Parathyroid adenoma (tissue), 2 donors: ENCODE measurements around the gene ZNF331.

Source experiments
- H2AFZ ChIP-seq: fragments of 300-600 bp; sonication (generic); one replicate; pipeline ENCODE4 v1.7.0; 2017; ENCODE audit warnings: antibody characterized with exemption, mild to moderate bottlenecking
- H3K27ac ChIP-seq: fragments of 300-600 bp; sonication (generic); one replicate; pipeline ENCODE4 v1.7.0; 2017
- H3K27me3 ChIP-seq: fragments of 300-600 bp; sonication (generic); one replicate; pipeline ENCODE4 v1.7.0; 2017; ENCODE audit warnings: low read length; ENCODE audit not compliant: control insufficient read depth, insufficient read depth
- H3K36me3 ChIP-seq: fragments of 300-600 bp; sonication (generic); one replicate; pipeline ENCODE4 v1.7.0; 2017; ENCODE audit warnings: low read length; ENCODE audit not compliant: control insufficient read depth, insufficient read depth
- H3K4me1 ChIP-seq: fragments of 300-600 bp; sonication (generic); one replicate; pipeline ENCODE4 v1.7.0; 2017; ENCODE audit warnings: control low read depth
- H3K4me2 ChIP-seq: fragments of 300-600 bp; sonication (generic); one replicate; pipeline ENCODE4 v1.7.0; 2017; ENCODE audit warnings: low read length
- H3K4me3 ChIP-seq: fragments of 300-600 bp; sonication (generic); one replicate; pipeline ENCODE4 v1.7.0; 2017; ENCODE audit warnings: low read depth, low read length
- H3K79me2 ChIP-seq: fragments of 300-600 bp; sonication (generic); one replicate; pipeline ENCODE4 v1.7.0; 2017; ENCODE audit warnings: control low read depth
- H3K9ac ChIP-seq: fragments of 300-600 bp; sonication (generic); one replicate; pipeline ENCODE4 v1.7.0; 2017; ENCODE audit warnings: mild to moderate bottlenecking
- H3K9me3 ChIP-seq: fragments of 300-600 bp; sonication (generic); one replicate; pipeline ENCODE4 v1.7.0; 2017; ENCODE audit warnings: low read length; ENCODE audit not compliant: control insufficient read depth
- TF ChIP-seq, protein P1 (sequence below): fragments of 300-600 bp; sonication (generic); IDR thresholded peaks from one replicate; pipeline ENCODE4 v1.7.0; 2017; ENCODE audit warnings: antibody characterized with exemption, mild to moderate bottlenecking
- donor health status: primary hyperparathyroidism.

The ZNF331 gene

DNA sequence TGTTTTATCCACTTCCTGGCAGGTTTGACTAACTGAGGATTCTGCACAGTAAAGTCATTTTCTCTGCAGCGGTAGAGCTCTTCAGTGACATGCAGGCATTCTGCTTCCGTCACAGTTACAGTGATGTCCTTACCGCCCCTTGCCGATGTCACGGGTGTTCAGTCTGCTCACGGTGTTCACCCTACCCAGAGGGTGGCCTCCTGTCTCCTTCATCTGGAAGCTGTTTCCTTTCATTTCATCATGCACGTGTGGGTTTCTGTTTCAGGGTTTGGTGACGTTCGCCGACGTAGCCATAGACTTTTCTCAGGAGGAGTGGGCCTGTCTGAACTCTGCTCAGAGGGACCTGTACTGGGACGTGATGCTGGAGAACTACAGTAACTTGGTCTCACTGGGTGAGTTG lies 33.4 kb downstream of the ZNF331 start:
- H3K36me3 ChIP-seq = peaks cover 2% of the 10 kb centered on the region
- no peaks in the 10 kb centered on the region for H3K4me1 ChIP-seq
- H3K4me3 ChIP-seq = no peak overlapping the region
- no peak overlapping the region for H3K27ac ChIP-seq
- TF ChIP-seq, protein P1, sequence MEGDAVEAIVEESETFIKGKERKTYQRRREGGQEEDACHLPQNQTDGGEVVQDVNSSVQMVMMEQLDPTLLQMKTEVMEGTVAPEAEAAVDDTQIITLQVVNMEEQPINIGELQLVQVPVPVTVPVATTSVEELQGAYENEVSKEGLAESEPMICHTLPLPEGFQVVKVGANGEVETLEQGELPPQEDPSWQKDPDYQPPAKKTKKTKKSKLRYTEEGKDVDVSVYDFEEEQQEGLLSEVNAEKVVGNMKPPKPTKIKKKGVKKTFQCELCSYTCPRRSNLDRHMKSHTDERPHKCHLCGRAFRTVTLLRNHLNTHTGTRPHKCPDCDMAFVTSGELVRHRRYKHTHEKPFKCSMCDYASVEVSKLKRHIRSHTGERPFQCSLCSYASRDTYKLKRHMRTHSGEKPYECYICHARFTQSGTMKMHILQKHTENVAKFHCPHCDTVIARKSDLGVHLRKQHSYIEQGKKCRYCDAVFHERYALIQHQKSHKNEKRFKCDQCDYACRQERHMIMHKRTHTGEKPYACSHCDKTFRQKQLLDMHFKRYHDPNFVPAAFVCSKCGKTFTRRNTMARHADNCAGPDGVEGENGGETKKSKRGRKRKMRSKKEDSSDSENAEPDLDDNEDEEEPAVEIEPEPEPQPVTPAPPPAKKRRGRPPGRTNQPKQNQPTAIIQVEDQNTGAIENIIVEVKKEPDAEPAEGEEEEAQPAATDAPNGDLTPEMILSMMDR = no peak
- no peak overlapping the region for H2AFZ ChIP-seq
- no peak overlapping the region for H3K9ac ChIP-seq
- no peaks in the 10 kb centered on the region for H3K27me3 ChIP-seq
- no peaks in the 10 kb centered on the region for H3K9me3 ChIP-seq
- peaks cover 2% of the 10 kb centered on the region for H3K79me2 ChIP-seq
- no peak overlapping the region for H3K4me2 ChIP-seq

DNA sequence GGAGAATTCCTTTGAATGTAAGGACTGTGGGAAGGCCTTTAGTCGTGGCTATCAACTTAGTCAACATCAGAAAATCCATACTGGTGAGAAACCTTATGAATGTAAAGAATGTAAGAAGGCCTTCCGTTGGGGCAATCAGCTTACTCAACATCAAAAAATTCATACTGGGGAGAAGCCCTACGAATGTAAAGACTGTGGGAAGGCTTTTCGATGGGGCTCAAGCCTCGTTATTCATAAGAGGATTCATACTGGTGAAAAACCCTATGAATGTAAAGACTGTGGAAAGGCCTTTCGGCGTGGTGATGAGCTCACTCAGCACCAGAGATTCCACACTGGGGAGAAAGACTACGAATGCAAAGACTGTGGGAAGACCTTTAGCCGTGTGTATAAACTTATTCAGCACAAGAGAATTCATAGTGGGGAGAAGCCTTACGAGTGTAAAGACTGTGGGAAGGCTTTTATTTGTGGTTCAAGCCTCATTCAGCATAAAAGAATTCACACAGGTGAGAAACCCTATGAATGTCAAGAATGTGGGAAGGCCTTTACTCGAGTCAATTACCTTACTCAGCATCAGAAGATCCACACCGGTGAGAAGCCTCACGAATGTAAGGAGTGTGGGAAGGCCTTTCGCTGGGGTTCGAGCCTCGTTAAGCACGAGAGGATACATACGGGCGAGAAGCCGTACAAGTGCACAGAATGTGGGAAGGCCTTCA lies 39.2 kb downstream of the ZNF331 start:
- no peaks in the 10 kb centered on the region for H3K4me1 ChIP-seq
- no peak overlapping the region for H3K9ac ChIP-seq
- H3K4me3 ChIP-seq = no peak overlapping the region
- H3K79me2 ChIP-seq = no peaks in the 10 kb centered on the region
- peaks cover 12% of the 10 kb centered on the region for H3K36me3 ChIP-seq
- H3K4me2 ChIP-seq = no peak overlapping the region
- H3K27ac ChIP-seq = no peak overlapping the region
- no peak overlapping the region for H2AFZ ChIP-seq
- TF ChIP-seq, protein P1 = no peak
- H3K27me3 ChIP-seq = no peaks in the 10 kb centered on the region
- H3K9me3 ChIP-seq = no peaks in the 10 kb centered on the region

DNA sequence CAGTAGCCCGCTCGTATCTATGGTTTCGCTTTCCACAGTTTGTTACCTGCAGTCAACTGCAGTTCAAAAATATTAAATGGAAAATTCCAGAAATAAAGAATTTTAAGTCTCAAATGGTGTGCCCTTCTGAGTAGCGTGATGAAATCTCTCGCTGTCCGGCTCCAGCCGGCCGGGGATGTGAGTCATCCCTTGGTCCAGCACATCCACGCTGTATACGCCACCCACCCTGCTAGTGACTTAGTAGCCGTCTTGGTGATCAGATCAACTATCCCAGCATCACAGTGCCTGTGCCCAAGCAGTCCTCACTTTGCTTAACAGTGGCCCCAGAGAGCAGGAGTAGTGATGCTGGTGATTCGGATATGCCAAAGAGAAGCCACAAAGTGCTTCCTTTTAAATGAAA lies 40.0 kb downstream of the ZNF331 start:
- H3K27me3 ChIP-seq = no peaks in the 10 kb centered on the region
- H3K4me2 ChIP-seq = no peak overlapping the region
- no peak overlapping the region for H2AFZ ChIP-seq
- no peak overlapping the region for H3K9ac ChIP-seq
- no peaks in the 10 kb centered on the region for H3K9me3 ChIP-seq
- no peaks in the 10 kb centered on the region for H3K4me1 ChIP-seq
- H3K36me3 ChIP-seq = peaks cover 12% of the 10 kb centered on the region
- TF ChIP-seq, protein P1 = no peak
- H3K4me3 ChIP-seq = no peak overlapping the region
- no peaks in the 10 kb centered on the region for H3K79me2 ChIP-seq
- H3K27ac ChIP-seq = no peak overlapping the region

DNA sequence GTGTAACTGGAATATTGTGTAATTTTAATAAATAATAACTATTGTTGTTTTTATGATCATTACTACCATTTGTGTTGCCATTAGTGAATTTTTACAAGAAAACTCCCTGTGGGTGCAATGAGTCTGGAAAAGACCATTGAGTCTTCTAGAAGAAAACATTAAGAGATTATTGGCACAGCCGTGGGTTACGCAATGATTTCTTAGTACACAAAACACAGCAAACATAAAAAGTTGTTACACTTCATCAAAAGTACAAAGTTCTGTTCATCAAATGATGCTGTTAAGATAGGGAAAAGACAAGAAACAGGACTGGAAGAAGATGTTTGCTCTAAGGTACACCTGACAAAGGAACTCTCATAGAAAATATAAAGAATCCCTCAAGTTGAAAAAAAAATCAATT lies 41.6 kb downstream of the ZNF331 start:
- Histone ChIP-seq H3K4me1 (no peaks in the 10 kb centered on the region), H3K9me3 (no peaks in the 10 kb centered on the region), H3K4me3 (no peak overlapping the region), H3K36me3 (peaks cover 12% of the 10 kb centered on the region), H3K9ac (no peak overlapping the region), H3K27ac (no peak overlapping the region), H3K27me3 (no peaks in the 10 kb centered on the region), H3K79me2 (no peaks in the 10 kb centered on the region), H2AFZ (no peak overlapping the region), H3K4me2 (no peak overlapping the region)
- TF ChIP-seq, protein P1 = no peak
